HG03103 (cell line): ENCODE data around the gene HMOX2.

Experiments used
- ATAC-seq: cut with Tn5 transposase; IDR thresholded peaks from one replicate; pipeline ENCODE4 v1.9.1; 2021; ENCODE audit warnings: low read depth; ENCODE audit not compliant: unreplicated experiment

HMOX2 gene, protein sequence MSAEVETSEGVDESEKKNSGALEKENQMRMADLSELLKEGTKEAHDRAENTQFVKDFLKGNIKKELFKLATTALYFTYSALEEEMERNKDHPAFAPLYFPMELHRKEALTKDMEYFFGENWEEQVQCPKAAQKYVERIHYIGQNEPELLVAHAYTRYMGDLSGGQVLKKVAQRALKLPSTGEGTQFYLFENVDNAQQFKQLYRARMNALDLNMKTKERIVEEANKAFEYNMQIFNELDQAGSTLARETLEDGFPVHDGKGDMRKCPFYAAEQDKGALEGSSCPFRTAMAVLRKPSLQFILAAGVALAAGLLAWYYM

DNA sequence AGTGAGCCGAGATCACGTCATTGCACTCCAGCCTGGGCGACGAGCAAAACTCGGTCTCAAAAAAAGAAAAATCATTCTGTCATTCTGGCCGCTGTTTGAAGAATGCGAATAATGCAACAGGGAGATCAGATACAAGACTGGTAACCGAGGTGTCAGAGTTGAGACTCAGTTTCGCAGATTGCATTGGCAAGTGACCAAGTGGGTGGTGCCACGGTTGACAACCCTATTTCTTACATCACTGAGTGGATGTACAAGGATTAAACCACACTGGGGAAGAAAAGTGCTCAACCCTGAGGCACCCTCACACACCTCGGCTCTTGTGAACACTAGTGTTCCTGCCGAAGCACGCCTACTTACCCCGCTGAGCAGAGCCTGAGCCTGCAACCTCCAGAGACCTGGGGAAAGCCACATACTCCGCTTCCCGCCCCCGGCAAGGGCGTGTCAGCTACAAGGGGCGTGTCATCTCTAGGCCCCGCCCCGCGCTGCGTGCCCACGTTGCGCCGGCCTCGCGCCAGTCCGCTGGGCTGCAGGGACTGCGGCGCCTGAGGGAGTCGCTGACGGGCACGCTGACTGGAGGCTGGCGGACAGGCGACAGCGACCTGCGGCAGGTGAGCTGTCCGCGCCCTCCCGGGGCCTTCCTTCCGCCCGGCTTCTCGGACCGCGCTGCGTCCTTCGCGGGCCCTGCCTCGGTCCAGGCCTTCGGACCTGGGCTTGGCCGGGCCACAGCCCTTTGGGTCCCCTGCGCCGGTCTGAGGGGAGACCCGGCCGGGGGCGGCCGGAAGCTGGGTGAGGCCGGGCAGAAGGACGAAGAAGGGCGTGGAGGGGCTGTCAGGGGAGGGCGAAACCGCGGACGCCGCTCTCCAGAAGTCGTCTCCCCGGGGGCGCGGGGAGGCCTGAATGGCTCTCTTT is at the start of gene HMOX2:
HMOX2 (plus strand) TSS at position 519 of the 909 bp plus-strand sequence. CDS start 29,127 bp downstream, outside the sequence.
- ATAC-seq = peak; percentile 82

DNA sequence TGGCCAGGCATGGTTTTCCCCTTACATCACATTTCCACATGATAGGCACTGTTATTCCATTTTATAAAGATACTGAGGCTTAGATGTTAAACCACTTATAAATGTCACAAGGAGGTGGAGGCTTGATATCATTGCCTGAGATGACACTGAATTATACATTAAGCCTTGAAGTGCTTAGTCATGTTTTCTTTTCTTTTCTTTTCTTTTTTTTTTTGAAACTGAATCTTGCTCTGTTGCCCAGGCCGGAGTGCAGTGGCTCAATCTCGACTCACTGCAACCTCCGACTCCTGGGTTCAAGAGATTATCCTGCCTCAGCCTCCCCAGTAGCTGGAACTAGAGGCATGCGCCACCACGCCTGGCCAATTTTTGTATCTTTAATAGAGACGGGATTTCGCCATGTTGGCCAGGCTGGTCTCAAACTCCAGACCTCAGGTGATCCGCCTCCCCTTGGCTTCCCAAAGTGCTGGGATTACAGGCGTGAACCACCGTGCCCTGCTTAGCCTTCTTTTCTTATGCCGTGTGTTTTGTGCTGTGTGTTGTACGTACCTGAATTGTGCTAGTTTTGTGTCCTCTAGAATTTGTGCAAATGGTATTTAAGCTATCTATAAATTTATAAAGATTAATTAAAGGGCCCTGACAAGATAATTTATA is 49.4 kb upstream of the HMOX2 start:
- no peak for ATAC-seq

DNA sequence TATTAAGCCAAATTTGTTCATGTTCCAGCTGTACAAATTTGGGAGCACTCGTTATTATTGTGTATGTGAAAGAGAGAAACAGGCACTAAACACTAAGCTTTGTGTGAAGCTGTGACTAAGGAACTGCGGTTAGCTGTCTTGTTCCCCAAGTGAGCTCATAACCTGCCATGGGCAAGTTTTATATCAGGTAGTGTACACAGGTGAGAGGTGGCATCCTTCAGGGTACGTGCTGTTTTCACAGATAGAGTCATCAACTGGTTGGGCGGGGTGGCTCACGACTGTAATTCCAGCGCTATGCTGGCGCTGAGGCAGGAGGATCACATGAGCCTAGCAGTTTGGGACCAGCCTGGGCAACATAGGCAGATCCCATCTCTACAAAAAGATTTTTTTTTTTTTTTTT is 47.7 kb upstream of the HMOX2 start:
- no peak for ATAC-seq

DNA sequence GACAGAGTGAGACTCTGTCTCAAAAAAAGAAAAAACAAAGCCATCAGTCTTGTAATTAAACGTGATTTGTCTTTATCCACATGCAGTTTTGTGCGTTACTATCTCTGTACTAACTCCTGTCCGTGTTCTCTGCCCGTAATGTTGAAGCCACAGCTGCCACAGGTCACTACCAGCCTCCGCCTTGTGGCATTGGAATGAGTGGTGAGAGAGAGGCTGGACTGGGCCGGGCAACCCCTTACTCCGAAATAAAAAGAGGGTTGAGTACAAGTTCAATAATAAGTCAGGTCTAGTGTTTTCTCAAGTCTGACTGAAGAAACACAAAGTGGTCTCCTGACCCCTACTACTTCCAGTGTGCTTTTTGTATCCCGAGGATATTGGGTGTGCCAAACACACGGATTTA is 45.2 kb upstream of the HMOX2 start:
- ATAC-seq = no peak

DNA sequence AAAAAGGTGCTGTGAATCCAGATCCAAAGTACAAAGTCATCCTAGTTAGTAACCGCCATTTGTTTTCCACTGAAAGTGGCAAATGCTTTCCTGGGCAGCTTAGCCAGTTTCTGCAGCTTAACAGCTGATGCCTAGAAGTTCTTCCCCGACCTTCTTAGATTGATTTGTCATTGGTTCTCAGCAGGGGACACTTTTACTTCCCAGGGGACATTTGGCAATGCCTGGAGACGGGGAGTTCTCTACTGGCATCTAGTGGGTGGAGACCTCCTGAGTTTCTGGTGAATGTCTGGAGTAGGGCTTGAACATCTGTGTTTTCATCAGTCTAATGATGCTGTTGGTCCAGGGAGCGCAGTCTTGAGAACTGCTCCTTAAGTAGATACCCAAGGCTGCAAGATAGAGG is 43.0 kb upstream of the HMOX2 start:
- ATAC-seq = no peak

DNA sequence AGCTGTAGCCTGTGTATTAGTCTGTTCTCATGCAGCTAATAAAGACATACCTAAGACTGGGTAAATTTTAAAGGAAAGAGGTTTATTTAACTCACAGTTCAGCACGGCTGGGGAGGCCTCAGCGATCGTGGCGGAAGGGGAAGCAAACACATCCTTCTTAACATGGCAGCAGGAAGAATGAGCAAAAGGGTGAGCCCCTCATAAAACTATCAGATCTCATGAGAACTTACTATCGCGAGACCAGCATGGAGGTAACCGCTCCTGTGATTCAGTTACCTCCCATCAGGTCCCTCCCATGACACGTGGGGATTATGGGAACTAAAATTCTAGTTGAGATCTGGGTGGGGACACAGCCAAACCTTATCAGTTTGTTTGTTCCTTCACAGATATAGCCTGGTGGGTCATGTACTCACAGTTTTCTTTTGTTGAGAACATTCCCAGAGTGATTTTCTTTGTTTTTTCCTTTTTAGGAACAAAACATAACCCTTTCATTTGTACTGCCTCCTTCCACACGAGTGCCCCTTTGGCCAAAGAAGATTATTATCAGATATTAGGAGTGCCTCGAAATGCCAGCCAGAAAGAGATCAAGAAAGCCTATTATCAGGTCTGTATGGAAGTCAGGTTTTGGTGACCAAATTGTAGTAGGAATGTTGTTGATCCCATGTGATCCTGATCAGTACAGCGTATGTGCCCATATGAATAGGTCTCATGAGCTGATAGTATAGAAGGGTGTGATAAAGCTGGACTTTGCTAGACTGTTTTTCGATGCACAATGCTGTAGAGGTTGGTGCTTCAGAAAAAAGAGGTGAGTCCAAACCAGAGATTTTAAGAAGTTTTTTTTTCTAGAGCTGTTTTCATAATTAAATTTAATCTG is 42.0 kb upstream of the HMOX2 start:
- ATAC-seq = no peak

DNA sequence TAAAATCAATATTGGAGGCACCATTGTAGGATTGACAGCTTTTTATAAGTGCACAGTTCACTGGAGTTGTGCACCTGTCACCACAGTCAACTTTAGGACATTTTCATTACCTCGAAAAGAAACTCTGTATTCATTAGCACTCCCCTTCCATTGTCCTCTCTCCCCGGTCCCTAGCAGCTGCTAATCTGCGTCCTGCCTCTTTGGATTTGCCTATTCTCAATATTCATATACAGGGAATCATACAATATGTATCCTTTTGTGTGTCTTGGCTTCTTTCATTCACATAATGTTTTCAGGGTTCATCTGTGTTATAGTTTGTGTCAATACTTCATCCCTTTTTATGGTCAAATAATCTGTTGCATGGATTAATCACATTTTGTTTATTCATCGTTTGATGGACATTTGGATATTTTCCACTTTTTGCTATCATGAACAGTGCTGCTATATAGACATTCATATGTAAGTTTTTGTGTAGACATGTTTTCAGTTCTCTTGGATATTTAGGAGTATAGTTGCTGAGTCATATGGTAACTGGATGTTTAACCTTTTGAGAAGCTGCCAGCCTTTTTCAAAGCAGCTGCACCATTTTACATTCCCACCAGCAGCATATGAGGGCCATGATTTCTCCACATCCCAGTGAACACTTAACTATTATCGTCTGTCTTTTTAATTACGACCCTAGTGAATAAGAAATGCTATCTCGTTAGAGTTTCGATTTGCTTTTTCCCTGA is 40.7 kb upstream of the HMOX2 start:
- no peak for ATAC-seq

DNA sequence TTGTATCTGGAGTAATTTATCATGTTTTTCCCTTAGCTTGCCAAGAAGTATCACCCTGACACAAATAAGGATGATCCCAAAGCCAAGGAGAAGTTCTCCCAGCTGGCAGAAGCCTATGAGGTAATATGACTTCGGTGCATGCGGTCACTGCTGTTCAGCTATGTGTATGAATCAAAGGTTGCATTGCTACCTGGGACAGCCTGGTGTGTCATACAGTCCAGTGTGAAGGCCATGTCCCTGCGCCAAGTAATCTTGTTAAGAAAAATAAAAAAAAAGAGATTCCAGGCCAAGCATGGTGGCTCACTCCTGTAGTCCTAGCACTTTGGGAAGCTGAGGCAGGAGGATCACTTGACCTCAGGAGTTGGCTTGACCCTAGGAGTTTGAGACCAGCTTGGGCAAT is 38.8 kb upstream of the HMOX2 start:
- no peak for ATAC-seq

DNA sequence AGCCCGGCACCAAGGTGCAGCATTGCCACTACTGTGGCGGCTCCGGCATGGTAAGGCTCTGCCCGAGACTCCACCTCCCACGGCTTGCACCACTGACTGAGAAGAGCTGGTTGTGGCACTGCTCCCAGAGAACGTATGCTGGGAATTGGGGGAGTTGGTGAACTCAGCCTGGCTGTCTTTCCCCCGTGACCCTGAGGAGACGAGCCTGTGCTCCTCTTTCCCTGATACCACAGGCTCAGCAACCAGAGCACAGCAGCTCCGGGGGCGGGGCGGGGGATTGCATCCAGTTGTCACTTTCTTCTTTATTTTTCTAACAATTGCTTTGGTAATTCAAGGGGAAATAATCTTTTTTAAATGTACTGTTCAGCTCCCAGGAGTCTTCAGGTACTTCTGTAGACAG is 33.8 kb upstream of the HMOX2 start:
- ATAC-seq = no peak

DNA sequence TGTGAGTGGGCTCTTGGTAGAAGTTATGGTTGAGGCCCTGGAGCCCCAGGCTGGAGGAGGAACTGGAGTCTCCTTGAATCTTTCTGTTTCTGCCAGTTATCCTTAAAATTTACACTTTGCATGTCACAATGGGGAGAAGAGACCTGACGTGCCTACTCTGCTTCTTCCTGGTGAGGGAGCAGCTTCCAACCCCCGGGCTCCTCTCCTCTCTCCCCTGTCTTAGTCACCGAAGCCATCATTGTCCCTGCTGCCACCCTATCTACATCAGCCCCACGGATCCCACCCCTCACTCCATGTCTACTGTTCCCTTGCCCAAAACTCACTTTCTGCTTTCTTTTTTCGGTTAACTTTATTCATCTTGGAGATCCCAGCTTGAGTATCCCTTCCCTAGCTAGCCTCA is 32.9 kb upstream of the HMOX2 start:
- ATAC-seq = no peak

DNA sequence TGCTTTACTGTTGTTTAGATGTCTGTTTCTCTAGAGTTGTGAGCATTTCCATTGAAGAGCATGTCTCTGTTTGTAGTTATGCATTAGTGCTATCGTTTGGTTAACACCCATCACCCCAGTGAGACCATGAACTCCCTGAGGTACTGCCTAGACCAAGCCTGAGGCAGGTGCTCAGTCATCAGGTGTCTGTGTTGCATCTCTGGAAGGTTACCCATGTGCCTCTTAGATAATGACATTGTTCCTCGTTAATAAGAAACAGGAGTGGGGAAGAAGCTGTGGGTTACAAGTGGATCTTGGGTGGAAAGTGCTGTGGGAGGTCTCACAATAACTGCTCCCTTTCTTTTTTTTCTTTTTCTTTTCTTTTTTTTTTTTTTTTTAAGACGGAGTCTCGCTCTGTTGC is 32.2 kb upstream of the HMOX2 start:
- ATAC-seq = no peak

DNA sequence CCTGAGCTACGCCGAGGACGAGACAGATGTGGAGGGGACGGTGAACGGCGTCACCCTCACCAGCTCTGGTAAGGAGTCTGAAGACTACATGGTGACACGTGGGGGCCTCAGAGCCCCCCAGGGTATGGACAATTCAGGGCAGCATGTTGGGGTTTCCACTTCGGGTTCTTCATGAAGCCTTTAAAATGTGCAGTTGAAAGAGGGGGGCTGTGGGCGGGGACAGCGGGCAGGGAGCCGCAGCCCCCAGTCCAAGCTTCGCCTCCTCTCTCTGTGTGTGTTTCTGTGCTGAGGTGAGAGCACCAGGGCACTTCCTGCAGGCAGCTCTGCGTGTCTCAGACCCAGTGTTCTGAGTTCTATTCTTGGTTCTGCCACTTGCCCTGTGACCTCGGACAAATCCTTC is 25.8 kb upstream of the HMOX2 start:
- no peak for ATAC-seq

DNA sequence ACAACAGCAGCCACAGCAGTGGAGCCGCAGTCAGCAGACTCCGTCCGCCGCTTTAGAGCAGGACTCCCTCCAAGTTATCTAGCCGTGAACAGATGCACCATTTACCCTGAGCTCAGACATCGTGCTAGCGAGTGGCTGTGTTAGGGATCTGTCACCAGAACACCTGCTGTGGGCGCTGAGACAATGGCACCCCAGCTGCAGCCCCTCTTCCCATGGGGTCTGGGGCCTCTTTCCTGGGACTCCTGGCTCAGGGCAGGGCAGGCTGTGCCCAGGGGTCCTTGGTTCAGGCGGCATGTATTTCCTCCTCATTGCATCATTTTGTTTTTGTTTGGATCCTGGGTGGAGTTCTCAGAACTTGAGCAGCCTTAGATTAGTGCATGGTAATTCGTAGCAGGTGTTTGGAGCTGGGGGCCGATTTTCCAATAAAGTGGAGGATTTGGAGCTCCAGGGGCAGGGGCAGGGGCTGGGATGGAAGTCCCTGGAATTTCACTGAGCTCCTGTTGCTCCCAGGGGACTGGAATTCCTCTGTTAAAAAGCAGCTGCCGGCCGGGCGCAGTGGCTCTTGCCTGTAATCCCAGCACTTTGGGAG is 25.2 kb upstream of the HMOX2 start:
- no peak for ATAC-seq

DNA sequence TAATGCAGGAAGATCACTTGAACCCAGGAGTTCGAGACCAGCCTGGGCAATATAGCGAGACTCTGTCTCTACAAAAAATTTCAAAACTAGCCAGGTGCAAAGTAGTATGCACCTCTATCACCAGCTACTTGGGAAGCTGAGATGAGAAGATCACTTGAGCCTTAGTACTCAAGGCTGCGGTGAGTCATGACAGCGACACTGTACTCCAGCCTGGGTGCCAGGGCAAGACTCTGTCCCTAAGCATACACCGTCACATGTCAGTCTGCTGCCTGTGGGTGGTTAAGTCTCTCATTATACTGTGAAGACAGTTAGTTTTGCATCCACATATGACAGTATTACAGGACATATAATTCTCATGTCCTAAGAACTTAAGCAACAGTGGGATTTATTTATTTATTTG is 23.5 kb upstream of the HMOX2 start:
- ATAC-seq = no peak

DNA sequence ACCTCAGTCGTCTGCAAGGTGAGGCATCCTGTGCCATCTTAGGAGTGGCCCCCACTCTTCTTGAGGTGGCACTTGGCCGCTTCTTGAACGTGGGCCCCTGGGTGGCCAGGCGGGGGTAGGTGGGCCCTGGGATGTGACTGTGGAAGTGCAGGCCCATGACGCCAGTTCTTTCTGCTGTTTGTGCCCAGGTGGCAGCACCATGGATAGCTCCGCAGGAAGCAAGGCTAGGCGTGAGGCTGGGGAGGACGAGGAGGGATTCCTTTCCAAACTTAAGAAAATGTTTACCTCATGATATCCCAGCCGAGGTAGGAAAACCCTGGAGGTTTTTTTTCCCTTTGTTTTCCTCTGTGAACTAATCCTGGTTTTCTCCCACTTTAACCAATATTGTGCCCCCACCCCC is 21.6 kb upstream of the HMOX2 start:
- ATAC-seq = no peak

DNA sequence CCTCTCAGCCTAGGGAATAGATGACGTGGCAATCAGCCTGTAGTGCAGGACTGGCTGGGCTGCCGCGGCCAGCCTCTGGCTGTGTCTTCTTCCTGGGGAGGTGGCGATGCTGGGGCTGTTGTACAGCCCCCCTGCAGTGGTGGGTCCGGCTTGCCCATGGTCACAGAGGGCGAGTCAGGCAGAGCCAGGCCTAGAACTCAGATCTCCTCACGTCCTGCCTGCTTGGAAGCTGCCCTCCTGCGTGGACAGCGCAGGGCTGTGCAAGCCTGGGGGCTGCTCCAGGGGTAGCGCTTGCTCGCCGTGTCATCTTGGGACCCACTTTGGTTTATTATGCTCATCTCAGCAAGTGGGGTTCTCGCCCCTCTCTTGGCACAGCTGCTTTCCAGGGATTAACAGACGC is 21.1 kb upstream of the HMOX2 start:
- no peak for ATAC-seq

DNA sequence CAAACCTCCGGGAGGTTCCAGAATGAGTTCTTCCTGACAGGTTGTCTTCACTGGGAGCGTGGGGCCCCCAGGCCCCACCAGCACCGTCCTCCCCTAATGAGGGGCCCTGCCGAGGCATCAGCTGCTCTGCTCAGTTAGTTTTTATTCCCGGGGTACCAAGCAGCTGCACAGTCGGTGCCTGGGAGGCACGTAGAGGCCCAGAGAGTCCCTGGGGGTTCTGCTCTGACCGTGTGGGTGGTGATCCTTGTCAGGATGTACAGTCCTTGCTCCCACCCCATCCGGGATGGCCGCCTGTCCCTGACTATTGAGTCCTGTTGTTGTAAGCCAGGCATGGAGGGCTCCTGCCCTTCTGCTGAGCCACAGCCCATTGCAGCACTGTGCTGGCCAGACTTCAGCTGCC is 20.2 kb upstream of the HMOX2 start:
- no peak for ATAC-seq

DNA sequence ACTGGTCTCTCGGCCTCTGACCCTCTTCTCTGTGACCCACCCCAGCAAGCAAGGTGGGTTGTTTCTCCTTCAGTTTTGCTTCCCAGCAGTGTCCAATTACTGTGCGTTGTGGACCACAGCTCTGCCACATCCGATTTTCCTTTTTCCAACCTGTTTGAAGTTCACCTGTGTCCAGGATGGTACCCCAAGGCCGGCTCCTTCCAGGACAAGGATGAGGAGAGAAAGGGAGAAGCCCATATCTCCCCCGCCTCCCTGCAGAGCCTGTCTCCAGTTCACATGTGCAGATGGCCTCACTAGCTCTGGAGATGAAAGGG is 15.3 kb upstream of the HMOX2 start:
- no peak for ATAC-seq

DNA sequence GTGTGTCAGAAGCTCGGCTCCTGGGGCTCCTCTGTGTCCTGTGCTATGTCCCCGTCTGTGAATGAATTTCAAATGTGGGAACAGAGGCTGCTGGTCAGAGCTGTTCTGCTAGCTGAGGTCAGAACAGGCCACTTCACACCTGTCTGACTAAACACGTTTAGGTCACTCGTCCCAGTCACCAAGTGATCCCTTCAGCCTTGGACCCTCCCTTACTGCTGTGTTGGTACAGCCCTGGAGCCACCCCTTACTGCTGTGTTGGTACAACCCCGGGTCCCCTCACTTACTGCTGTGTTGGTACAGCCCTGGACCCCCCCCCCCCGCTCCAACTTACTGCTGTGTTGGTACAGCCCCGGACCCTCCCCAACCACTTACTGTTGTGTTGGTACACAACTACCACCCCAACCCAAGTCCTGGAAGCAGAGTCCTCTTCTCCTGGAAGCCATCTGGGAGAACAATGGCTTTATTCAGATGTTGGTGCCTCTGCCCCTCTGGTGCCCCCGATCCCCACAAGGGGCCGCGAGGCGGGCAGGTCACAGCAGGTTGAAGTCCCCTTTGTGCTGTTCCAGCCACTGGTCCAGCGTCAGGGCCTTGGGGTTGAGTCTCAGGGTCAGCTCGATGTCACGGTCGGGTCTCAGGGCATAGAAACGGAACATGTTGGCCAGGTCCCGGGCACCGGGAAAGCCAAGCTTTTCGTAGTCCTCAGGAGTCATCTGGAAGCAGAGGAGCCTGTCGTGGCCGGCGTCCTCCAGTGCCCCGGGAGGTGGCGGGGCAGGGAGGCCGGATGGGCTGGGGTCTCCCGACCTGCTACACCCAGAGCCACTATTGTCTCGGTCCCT is 14.7 kb upstream of the HMOX2 start:
- ATAC-seq = no peak
